IMR-90 (cell line): ENCODE results near the gene NIBAN1. TPM values are rescaled to one million over a fixed set of nuclear protein-coding genes. Genes with fewer than 3 reads are reported as not detected.

Experiments
- ATAC-seq: fragments of 200-7000 bp; cut with Tn5 transposase; 2 replicates; pipeline ENCODE4 v1.9.1; 2020; ENCODE audit warnings: low read depth, mild to moderate bottlenecking, moderate library complexity
- BruUV-seq: library from RNA; stranded (reverse); fragments of 400-500 nt; replicated peaks from 2 replicates; lab custom pipeline; 2021; lab: Mats Ljungman, UMichigan
- CTCF ChIA-PET: fragments of 300-600 bp; formaldehyde crosslinking; extraction: SDS; loops from one replicate; lab custom pipeline; 2021; ENCODE audit warnings: antibody characterized with exemption; lab: Yijun Ruan, JAX
- POLR2A ChIA-PET: fragments of 300-600 bp; sonication (Branson Sonifier 250); formaldehyde crosslinking; loops from one replicate; lab custom pipeline; 2022; ENCODE audit warnings: antibody characterized with exemption; ENCODE audit not compliant: unreplicated experiment; lab: Charles Lee
- DNase-seq: peaks from one replicate; pipeline ENCODE4 v3.0.0; 2013
- H2AFZ ChIP-seq: replicated peaks from 2 replicates; pipeline ENCODE3; 2013; ENCODE audit warnings: low read length, mild to moderate bottlenecking; ENCODE audit not compliant: poor library complexity
- H2AK5ac ChIP-seq: 2 replicates; pipeline ENCODE4 v1.6.1; 2013; ENCODE audit warnings: low read depth, low read length, inconsistent platforms
- H2AK9ac ChIP-seq: replicated peaks from 2 replicates; pipeline ENCODE3; 2013; ENCODE audit warnings: mild to moderate bottlenecking, low read depth, low read length, moderate library complexity; ENCODE audit not compliant: poor library complexity
- H2BK120ac ChIP-seq: 2 replicates; pipeline ENCODE4 v1.6.1; 2013; ENCODE audit warnings: low read depth, low read length, inconsistent platforms
- H2BK15ac ChIP-seq: 3 replicates; pipeline ENCODE4 v1.6.1; 2013; ENCODE audit warnings: low read depth, low read length, inconsistent platforms
- H2BK20ac ChIP-seq: 2 replicates; pipeline ENCODE4 v1.6.1; 2013; ENCODE audit warnings: low read depth, mild to moderate bottlenecking, inconsistent platforms, low read length, moderate library complexity
- H2BK5ac ChIP-seq: 2 replicates; pipeline ENCODE4 v1.6.1; 2013; ENCODE audit warnings: mild to moderate bottlenecking, low read depth, low read length, inconsistent platforms; ENCODE audit not compliant: poor library complexity, severe bottlenecking
- H3K14ac ChIP-seq: replicated peaks from 2 replicates; pipeline ENCODE4 v1.6.1; 2013; ENCODE audit warnings: low read depth, low read length, inconsistent platforms
- H3K18ac ChIP-seq: 2 replicates; pipeline ENCODE4 v1.6.1; 2013; ENCODE audit warnings: low read depth, low read length, control low read depth
- H3K23ac ChIP-seq: 2 replicates; pipeline ENCODE4 v1.6.1; 2013; ENCODE audit warnings: low read depth, low read length, inconsistent platforms
- H3K27ac ChIP-seq: 2 replicates; pipeline ENCODE4 v1.5.1; 2013; ENCODE audit warnings: mild to moderate bottlenecking, control low read depth, low read length; ENCODE audit not compliant: insufficient read depth
- H3K27me3 ChIP-seq: 2 replicates; pipeline ENCODE4 v1.6.1; 2013; ENCODE audit warnings: low read length; ENCODE audit not compliant: control insufficient read depth, insufficient read depth
- H3K36me3 ChIP-seq: 2 replicates; pipeline ENCODE4 v1.6.1; 2013; ENCODE audit warnings: low read length, mixed read lengths; ENCODE audit not compliant: control insufficient read depth, insufficient read depth
- H3K4ac ChIP-seq: 2 replicates; pipeline ENCODE4 v1.6.1; 2013; ENCODE audit warnings: low read depth, low read length, inconsistent platforms
- H3K4me1 ChIP-seq: 2 replicates; pipeline ENCODE4 v1.6.1; 2013; ENCODE audit warnings: low read length, mixed read lengths; ENCODE audit not compliant: control insufficient read depth, insufficient read depth
- H3K4me2 ChIP-seq: 2 replicates; pipeline ENCODE4 v1.6.1; 2013; ENCODE audit warnings: low read depth, mild to moderate bottlenecking, control low read depth, low read length, moderate library complexity
- H3K4me3 ChIP-seq: 2 replicates; pipeline ENCODE4 v1.5.1; 2013; ENCODE audit warnings: low read depth, mild to moderate bottlenecking, control low read depth, low read length, moderate library complexity; ENCODE audit not compliant: insufficient read depth
- H3K56ac ChIP-seq: 2 replicates; pipeline ENCODE4 v1.6.1; 2013; ENCODE audit warnings: low read length, inconsistent platforms; ENCODE audit not compliant: insufficient read depth; ENCODE audit errors: extremely low read depth
- H3K79me1 ChIP-seq, 2 experiments: 2 replicates each; pipeline ENCODE4 v1.6.1; 2013; ENCODE audit warnings: low read length in 2 of 2, inconsistent platforms in 1 of 2, low read depth in 1 of 2
- H3K9ac ChIP-seq: 2 replicates; pipeline ENCODE4 v1.6.1; 2013; ENCODE audit warnings: low read depth, low read length, control low read depth
- H3K9me1 ChIP-seq: 2 replicates; pipeline ENCODE4 v1.6.1; 2013; ENCODE audit warnings: low read length, inconsistent platforms; ENCODE audit not compliant: insufficient read depth
- H3K9me3 ChIP-seq: 2 replicates; pipeline ENCODE4 v1.6.1; 2013; ENCODE audit warnings: low read length; ENCODE audit not compliant: control insufficient read depth, insufficient read depth
- H4K20me1 ChIP-seq: 2 replicates; pipeline ENCODE4 v1.6.1; 2013; ENCODE audit warnings: low read length, inconsistent platforms; ENCODE audit not compliant: insufficient read depth
- H4K5ac ChIP-seq: 2 replicates; pipeline ENCODE4 v1.6.1; 2013; ENCODE audit warnings: mild to moderate bottlenecking, low read depth, low read length, control low read depth
- H4K8ac ChIP-seq, 2 experiments: 2 replicates each; pipeline ENCODE4 v1.6.1; 2013; ENCODE audit warnings: low read depth in 2 of 2, low read length in 2 of 2, control low read depth in 1 of 2, inconsistent platforms in 1 of 2
- H4K91ac ChIP-seq: 2 replicates; pipeline ENCODE4 v1.6.1; 2013; ENCODE audit warnings: low read depth, low read length, inconsistent platforms; ENCODE audit not compliant: insufficient read depth
- ELK1 ChIP-seq: fragments of 150-350 bp; IDR thresholded peaks from 2 replicates; pipeline ENCODE4 v1.6.1; 2016; ENCODE audit warnings: low read depth, mild to moderate bottlenecking, low read length, moderate library complexity, borderline replicate concordance
- FOS ChIP-seq: fragments of 150-350 bp; IDR thresholded peaks from 2 replicates; pipeline ENCODE4 v1.6.1; 2016; ENCODE audit warnings: low read depth, low read length
- MXI1 ChIP-seq: IDR thresholded peaks from 2 replicates; pipeline ENCODE4 v1.6.1; 2012; ENCODE audit warnings: low read depth, mild to moderate bottlenecking, low read length, moderate library complexity, borderline replicate concordance
- RCOR1 ChIP-seq: IDR thresholded peaks from 2 replicates; pipeline ENCODE4 v1.6.1; 2012; ENCODE audit warnings: mild to moderate bottlenecking, low read length, improper control_type of control experiment; ENCODE audit not compliant: insufficient replicate concordance
- WGBS, 2 experiments: methylation state at CpG; one replicate each; pipeline versions ENCODE4 v1.1.5 to v1.1.7; 2013; ENCODE audit warnings: missing lambda C conversion rate in 2 of 2; ENCODE audit not compliant: insufficient read length in 1 of 2; ENCODE audit errors: extremely low coverage in 2 of 2; 5-methylcytosine and 5-hydroxymethylcytosine counted together
- dilution Hi-C: fragments of 300-500 bp; cut with HindIII; formaldehyde crosslinking; loops from one replicate; pipeline ENCODE4 v1.14.3; 2018; ENCODE audit warnings: low sequenced_read_pairs; ENCODE audit not compliant: unreplicated experiment
- in situ Hi-C: fragments of 300-500 bp; cut with MboI; formaldehyde crosslinking; loops from 3 replicates; pipeline ENCODE4 v1.14.3; 2019; ENCODE audit warnings: low sequenced_read_pairs, inconsistent platforms, mixed read lengths
- intact Hi-C: fragments of 100-400 bp; cut with micrococcal nuclease; formaldehyde crosslinking; loops from 2 replicates; pipeline ENCODE4 v1.10.0; 2022
- polyA plus RNA-seq, 3 experiments: library from polyadenylated mRNA; depleted of rRNA; stranded (reverse); fragments of >200 nt; gene quantifications; 2 replicates each; pipeline ENCODE4 v1.2.3, GENCODE V29; 2012; ENCODE audit warnings: low replicate concordance in 1 of 3
- total RNA-seq: library from RNA; depleted of rRNA; stranded (reverse); fragments of >200 nt; gene quantifications from 2 replicates; pipeline ENCODE4 v1.2.3, GENCODE V29; 2012

The NIBAN1 gene
- total and polyA plus RNA-seq, 2 of the 4 experiments (the other 2 are of a cell fraction) = 4.0 to 10.0 TPM

- Histone ChIP-seq H3K14ac (peak overlapping the region; percentile 23; the same call in 1 of the 2 replicates), H3K23ac (peak overlapping the region; percentile 18; the same call in 1 of the 2 replicates), H2BK20ac (peak overlapping the region; percentile 40), H3K79me1 (peaks cover 16 to 61% of the 10 kb centered on the region in 2 experiments; a peak in 3 of 4 replicates), H3K9me3 (no peaks in the 10 kb centered on the region), H2AFZ (no peak overlapping the region), H3K4me1 (peaks cover 15% of the 10 kb centered on the region), H3K4me2 (peak overlapping the region; percentile 71), H4K8ac (peak overlapping the region; percentile 40 to 68; a peak in 2 of 4 replicates), H3K27ac (peak overlapping the region; percentile 63), H2AK9ac (peak overlapping the region; percentile 6), H3K4ac (peak overlapping the region; percentile 70), H2AK5ac (peak overlapping the region; percentile 73), H4K20me1 (no peaks in the 10 kb centered on the region), H3K18ac (peak overlapping the region; percentile 71), H3K9ac (0 out of 2 replicates have a peak overlapping the region, but pooled peaks have one; percentile 30), H3K36me3 (no peaks in the 10 kb centered on the region), H4K5ac (no peak overlapping the region), H2BK5ac (peak overlapping the region; percentile 84), H4K91ac (peak overlapping the region; percentile 59), H3K56ac (peak overlapping the region; percentile 19), H2BK15ac (peak overlapping the region; percentile 75; the same call in 1 of the 3 replicates), H2BK120ac (peak overlapping the region; percentile 68), H3K4me3 (no peak overlapping the region), H3K9me1 (peaks cover 18% of the 10 kb centered on the region), H3K27me3 (no peaks in the 10 kb centered on the region)
- ChIA-PET POLR2A (no interaction called here), CTCF (interaction anchor here (0.8 to 2.5 kb wide), 2 partner anchors 12 to 160 kb away, joined by 3 to 12 read pairs; no protein-coding TSS in a partner anchor)
- no CpG with 5 or more reads among the region's 5 CpGs for WGBS, 2 experiments
- in situ Hi-C loops = no loop called here
- DNase-seq (peak; percentile 59), ATAC-seq (peak; percentile 15; the same call in 1 of the 2 replicates)
- intact Hi-C loops = loop anchor here (5.0 kb wide), 1 partner anchor 63 kb away; no protein-coding TSS in a partner anchor
- TF ChIP-seq FOS (peak; percentile 39; the same call in 1 of the 2 replicates), ELK1 (no peak), MXI1 (no peak), RCOR1 (no peak)
- dilution Hi-C loops = no loop called here
- no TSS peak for BruUV-seq
Observed at GRCh38 chr1:184970691-184971161, 3.6 kb downstream of the NIBAN1 start.
